GM18499 (cell line): ENCODE measurements around the gene TLDC2.

Source experiments
- ATAC-seq: cut with Tn5 transposase; IDR thresholded peaks from one replicate; pipeline ENCODE4 v1.9.1; 2021; ENCODE audit warnings: moderate number of reproducible peaks; ENCODE audit not compliant: insufficient read depth, unreplicated experiment

The TLDC2 gene

DNA sequence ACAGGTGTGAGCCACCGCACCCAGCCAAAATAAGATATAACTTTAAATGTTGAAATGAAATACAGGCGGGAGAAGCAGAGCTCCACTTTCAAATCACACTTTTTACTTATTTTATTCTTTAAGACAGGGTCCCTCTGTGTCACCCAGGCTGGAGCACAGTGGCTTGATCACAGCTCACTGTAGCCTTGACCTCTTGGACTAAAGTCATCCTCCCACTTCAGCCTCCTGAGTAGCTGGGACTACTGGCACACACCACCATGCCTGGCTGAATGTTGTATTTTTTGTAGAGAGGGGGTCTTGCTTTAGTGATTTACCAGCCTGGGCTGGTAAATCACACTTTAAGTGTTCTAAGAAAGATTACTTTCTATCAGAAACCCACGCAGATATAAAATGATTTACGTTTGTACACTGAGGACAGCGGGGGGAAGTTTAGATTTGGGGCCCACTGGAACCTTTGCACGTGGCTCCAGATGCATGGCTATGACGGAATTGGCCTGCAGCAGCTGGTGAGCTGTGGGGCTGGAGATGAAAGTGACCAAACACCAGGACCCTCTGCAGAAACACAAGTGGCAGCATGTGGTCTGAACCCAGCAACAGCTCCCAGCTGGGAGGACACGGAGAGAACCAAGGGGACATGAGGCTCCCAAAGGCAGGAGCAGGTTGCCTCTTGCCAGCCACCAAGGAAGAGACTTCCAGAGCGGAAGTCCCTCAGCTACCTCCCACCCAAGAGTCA is 26.4 kb upstream of the TLDC2 start:
- ATAC-seq, result no peak

DNA sequence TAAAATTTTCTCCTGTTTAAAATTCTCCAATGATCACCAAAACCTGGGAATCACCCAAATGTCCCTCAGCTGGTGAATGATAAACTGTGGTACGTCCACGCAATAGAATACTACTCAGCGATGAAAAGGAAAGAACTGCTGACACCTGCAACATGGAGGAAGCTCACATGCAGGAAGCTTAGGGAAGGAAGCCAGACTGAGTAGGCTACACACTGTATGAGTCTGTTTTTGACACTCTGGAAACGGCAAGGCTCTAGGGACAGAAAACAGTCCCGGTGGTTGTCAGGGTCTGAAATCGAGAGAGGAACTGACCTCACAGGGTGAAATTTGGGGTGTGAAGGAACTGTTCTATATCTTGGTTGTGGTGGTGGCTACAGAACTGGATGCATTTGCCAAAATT is 25.2 kb upstream of the TLDC2 start:
- no peak for ATAC-seq

DNA sequence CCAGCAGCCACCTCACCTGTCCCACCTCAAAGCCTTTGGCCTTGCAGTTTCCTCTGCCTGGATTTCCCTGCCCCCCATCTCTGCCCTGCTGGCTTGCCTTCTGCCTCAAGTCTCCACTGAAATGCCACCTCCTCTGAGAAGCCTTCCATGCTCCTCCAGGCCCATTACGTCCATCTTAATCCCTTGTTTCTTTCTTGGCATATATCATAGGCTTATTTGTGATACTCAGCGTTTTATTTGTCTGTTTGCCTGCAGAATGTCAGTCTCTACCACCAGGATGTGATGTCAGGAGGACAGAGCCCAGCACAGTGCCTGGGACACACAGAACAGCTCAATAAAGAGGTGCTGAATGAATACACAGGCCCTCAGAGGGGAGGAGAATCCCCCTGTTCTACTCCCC is 24.4 kb upstream of the TLDC2 start:
- ATAC-seq, result no peak

DNA sequence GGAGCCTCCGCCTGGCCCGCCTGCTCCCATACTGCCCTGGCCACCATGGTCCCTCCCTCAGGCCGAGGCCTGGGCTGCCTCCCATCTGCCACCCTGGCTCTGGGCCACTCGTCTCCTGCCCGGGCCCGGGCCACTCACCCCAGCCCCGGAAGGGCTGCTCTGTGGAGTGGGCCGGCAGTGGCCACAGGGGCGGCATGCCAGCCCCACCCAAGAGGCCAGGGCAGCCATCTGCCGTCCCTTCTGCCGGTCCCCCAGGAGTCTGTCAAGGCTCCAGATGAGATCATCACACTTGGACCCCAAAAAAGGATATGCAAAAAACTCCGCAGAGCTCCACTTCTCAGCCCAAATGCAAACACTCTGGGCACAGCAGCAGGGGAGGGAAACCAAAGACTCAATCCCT is 23.8 kb upstream of the TLDC2 start:
- no peak for ATAC-seq

DNA sequence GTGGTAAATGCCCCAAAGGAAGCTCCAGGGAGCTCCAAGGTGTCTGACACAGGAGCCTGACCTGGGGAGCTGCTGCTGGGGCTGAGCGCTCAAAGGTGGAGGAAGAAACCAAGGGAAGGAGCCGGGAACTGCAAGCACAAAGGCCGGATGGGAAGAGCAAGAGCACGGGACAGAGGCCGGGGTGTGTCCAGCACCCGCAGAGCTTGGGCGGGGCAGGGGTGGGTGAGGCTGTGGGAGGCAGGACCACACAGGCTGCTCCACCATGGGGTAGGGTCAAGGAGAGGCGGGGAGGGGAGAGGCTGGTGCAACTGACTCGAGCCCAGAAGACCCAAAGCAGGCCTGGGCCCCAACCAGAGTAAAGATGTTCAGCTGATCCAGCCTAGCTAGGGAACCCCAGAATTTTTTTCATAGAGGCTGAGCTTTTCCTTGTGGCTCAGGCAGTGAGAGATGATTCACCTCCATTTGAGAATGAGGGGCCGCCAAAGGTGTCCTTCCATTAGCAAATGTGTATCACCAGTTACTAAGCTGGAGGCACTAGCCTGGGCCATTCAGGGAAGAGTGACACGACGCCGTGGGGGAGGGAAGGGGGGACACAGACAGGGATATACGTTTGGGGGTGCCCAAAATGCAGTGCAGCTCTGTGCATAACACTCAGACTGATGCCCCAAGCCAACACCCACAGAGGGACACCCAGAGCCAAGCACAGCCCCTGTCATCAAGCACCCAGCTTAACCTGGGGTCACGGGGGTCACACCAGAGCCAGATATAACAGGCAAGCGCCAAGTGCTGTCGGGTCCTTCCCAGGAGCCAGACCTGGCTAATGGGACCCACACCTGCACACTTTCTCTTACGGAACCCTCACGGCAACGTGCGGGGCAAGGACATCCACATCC is 21.3 kb upstream of the TLDC2 start:
- no peak for ATAC-seq

DNA sequence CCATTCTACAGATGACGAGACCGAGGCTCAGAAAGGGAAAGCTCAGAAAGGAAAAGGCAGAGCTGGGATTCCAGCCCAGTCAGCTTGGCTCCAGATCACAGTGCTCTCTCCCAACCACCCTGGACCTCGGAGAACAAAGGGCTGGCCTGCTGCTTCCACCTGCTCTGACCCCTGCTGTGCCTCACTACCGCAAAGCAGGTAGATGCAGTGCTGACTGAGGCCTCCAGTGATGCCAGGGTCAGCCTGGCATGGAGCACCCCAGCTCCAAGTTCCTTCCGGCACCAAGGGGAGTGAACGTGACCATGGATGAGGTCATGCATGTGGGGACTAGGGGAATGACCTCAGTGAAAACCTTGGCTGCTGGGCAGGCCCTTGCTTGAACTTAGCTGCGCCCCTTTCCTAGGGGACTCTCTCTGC is 20.7 kb upstream of the TLDC2 start:
- ATAC-seq, result no peak

DNA sequence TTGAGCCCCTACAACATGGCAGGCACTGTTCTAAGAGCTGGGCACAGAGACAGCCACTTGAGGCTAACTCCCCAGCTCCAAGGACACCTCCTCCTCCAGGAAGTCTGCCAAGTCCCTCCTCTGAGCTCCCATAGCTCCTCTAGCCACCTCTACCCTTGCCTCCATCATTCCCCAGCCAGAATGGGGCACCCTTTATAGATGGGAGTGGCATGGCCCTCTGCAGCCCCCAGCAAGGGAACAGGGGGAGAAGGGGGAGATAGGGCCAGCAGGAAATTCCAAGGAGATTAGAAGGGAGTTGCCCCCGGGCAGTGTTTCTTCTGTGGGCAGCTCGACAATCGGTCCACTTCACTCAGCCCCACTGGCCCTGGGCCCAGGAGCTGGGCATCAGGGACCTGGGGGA is 19.7 kb upstream of the TLDC2 start:
- no peak for ATAC-seq

DNA sequence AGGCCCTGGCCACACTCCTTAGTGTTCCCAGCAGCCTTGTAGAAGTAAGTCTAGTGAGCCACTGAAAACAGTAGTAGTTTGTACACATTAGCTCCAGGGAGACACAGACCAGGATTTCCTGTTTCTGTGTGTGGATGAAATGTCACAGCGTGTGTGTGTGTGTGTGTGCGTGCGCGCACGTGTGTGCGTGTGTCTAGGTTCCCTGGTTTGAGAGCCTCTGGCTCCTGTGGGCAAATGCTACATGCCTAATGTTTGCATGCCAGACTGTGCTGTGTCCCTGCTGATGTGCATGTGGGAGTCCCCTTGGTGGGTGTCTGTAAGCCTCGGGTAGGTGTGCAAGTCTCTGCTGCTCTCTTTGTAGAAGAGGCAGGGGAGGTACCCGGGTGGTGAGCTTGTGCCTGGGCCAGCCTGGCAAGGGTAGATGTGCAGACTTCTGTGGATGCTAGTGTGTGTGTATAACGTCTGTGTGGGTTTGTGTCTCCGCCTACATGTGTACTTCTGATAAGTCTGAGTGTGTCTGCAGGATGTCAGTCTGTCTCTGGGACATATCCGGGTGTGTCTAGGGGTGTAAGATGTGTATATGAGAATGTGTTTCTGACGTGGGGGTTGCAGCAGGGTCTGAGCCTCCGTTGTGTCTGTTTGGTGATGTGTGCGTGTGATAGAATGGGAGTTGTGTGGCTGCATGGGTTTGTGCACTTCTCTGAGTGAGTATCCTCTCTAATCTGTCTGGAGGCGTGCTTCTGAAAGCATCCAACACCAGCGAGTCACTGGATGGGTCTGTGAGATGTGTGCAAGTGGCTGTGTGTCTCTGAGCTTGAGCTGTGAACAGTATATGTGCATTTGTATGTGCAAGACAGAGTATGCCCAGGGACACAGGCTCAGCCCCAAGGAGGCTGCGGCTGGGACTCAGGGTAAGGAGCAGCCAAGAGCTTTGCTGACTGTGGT is 19.0 kb upstream of the TLDC2 start:
- ATAC-seq, result no peak

DNA sequence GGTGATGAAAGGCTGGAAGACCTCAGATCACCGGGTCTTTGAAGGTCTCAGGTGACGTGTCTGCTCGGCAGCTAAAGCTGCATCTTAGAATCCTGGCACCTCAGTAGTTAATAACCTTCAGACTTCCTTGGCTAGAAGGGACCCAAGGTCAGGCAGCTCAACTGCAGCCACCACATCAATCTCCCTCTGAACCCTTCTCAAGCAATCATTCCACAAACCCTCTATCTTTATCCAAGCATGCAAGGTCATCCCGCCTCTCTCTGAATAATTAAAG is 16.7 kb upstream of the TLDC2 start:
- ATAC-seq, result no peak

DNA sequence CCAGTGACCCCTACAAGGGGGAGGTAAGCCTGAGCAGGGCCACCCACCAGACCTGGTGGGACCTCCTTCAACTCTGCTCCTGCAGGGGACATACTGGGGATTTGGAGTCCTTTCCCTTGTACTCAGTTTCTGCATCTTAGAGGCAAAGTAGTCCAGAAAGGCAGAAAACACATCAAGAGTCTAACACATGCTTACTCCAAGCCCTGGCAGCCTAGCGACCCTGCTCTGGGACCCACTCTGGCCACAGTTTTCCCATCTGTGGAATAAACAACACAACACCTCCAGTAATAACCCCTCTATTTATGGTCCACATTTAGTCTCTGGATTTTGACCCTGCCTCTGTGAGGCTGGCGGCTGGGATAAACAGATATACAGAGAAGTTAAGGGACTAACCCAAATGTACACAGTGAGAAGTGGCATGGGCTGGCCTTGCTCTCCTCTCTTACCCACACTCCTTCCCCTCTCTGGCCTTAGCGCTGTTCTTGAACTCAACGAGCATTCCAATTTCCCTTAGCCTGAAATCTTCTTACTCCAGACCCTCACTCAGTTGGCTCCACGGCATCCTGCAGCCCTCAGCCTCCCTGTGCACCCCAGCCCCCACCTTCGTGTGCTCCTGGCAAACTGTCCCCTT is 16.1 kb upstream of the TLDC2 start:
- ATAC-seq, result no peak

DNA sequence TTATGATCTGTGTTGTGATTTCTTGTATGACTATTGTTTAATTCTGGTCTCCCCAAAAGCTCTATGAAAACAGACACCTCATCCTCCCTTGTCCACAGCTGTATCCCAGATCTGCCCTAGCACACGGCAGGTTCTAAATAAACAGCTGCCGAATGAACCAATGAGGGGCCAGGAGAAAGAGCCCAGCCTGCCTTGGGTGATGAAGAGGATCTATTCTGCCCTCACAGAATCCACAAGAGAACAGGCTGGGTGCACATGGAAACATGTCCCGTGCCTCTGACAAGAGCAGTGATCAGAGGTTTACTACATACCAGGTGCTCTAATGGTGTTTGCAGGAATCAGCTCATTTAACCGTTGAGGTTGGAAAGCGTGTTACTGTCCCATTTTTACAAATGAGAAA is 15.6 kb upstream of the TLDC2 start:
- ATAC-seq, result no peak

DNA sequence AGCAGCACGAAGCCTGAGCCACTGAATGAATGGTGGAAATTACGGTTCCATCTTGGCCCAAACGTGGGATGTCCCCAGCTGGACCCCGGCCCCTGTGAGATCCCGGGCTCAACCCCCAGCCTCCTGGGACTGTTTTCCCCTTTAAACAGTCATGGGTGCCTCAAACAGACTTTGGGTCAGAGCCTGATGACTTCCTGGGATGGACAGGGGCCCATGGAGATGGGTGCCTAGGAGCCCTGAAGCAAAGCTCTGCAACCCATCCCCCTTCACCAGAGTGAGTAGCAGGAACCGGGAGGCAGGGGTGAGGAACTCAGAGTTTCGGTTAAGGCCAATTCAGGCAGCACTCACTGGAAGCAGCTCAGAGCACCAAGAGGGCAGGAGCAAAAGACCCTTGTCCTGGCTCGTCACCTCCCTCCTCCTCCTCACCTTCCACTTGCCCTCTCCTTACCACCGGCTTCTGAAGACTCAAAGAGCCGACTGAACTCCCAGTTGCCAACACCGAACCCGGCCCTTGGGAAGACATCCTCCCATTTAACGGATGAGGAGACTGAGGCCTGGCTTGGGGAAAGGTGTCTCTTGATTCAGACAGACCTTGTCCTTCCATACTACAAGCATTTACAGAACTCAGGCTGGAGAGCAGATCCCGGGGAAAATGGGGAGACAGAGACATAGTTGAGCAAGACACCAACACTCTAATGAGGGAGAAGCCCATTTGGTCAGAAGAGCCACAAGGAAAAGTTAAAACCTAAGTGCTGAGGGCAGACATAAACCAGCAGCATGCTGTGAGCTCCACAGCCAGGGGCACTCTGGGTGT is 14.9 kb upstream of the TLDC2 start:
- no peak for ATAC-seq

DNA sequence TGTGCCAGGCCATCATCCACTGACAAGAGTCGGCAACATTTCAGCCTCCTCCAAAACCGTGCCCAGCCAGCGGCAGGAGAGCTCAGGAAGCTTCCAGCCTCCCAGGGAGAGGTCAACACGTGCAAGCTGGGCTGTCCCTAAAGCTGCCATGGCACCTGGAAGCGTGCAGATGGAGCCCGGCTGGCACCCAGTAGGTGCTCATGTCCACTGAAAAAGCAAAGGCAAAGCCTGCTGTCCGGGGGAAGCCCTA is 14.4 kb upstream of the TLDC2 start:
- ATAC-seq, result no peak

DNA sequence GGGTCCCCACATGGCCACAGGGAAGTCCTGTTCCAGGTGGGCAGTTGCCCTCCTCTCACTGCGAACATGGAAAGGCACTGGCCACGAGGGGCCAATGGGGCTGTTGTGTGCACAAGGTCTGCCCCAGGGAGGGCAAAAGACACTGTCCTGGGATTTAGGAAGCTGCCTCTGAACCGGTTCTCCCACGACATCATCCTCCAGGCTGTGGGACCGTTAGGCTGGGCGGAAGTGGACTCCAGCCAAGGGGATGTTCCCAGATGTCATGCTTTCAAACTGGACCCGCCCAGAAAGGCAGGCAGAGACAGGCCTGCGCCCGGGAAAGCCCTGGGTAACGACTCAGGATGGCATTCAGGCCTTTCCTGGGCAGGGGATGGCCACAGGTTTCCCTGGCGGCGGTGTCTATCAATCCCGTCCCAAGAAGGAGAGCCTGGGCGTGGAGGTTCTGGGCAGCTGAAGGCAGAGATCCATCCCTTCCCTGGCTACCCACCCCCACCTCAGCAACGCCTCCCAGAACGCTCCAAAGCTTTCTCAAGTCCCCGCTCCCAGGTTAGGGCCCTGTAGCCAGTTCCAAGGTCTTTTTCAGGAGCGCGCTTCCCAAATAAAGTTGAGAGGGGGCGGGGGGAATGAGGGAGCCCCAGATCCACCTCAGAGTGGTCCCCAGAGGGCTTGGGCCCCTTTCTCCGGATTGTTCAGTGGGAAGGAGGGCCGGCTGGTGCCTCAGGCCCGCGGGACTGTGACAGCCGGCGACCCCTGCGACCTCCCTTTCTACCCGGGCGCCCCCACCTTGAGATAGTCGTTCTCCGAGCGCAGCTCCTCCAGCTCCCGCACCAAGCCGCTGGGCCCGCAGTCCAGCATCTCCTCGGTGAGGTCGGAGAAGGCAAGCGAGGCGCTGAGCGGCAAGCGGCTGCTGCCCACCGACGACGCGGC is 13.8 kb upstream of the TLDC2 start:
- ATAC-seq, result no peak

DNA sequence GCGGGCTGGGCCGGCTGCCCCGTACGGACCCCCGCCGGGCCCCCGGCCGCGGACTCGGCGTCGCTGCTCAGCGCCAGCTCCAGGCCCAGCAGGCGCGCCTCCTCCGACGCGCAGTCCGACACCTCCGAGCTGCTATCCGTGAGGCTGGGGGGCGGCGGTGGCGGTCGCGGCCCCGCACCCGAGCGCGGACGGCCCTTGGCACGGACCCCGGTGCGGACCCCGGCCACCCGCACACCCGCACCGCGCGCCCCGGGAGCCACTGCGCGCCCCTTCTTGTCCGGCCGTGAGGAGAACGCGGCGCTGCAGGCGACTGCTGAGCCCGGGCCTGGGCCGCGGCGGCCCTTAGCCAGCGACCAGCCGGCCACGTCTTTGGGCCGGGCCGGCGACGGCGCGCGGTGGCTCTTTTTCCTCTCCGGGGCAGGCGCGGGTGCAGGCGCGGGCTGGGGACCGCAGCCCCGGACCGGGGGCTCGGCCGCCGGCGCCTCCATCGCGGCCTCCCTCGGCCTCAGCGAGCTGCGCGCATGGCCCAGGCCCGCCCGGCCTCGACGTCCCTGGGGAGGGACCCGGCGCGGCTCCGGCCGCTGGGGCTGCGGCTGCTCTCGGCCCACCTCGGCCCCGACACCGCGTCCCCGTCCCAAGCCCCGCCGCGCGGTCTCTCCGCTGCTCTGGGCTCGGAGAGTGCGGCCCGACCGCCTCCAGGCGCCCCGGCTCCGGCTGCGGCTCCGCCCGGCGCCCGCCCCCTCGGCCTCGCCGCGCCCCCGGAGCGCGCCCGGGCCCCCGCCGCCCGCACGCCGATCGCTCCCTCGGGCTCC is 12.9 kb upstream of the TLDC2 start:
- ATAC-seq, result no peak

DNA sequence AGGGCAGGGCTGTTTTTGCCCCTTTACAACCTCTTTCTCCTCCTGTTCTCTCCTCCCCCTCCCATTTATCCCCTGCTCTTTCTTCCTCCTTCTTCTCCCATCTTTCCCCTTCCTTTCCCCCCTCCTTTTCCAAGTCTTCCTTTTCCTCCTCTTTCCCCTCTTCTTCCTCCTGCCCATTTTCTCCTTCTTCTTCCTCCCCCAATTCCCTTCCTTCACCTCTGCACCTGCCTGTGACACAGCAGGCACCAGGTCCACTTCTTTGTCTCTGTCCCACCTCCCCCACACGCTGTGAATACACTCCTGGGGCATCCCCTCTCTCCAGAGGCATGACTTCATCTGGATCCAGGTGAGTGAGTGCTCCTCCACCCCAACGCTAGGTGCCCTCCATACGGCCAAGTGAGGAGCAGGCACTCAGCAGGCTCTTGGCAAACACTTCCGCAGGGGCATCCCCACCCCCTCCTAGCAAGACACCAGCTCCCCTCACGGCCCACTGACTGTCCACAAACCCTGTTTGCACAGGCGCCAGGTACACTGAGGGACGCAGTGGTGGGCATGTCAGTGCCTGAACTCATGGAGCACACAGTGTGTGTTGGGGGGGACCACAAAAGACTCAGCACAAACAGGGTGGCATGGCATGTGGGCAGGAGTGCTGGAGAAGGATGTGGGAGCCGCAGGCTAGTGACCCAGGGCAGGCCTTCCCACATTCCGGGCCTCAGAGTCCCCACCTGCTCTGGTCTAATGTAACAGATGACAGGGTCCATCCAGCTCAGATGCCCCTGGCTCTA is 10.7 kb upstream of the TLDC2 start:
- no peak for ATAC-seq

DNA sequence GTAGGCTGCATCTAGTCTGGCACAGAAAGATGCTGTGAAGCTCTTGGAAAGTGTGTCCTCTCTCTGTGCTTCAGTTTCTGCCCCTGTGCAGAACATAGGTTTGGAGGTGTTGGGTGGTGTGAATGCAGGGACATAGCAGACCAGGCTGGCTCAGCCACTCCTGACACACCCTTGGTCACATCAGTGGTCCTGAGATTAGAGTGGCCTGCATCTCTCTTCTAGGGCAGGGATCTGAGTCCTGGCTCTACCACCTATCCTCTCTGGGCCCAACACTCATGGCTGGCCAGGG is 10.1 kb upstream of the TLDC2 start:
- ATAC-seq, result no peak

DNA sequence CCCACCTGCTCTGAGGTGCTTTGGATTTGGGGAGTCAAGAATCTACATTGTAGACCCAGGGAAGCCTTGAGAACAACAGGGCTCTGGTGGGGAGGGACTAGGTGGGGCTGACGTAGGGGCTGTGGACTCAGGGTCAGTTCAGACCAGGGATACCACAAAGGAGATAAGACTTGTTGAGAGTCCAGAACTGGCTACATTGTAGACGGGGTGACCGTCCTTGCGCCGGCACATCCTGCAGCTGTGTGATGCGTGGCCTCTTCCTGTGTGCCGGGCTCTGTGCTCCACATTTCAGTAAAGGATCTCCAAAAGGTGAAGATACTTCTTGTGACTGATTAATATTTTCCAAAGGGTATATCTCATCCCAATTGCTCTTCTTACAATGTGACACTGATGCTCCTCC is 9.8 kb upstream of the TLDC2 start:
- no peak for ATAC-seq
